Natural killer cell (primary cell): ENCODE data around the gene C19orf85. TPM values are rescaled to one million over a fixed set of nuclear protein-coding genes. Genes with fewer than 3 reads are reported as not detected.

Experiments
- ATAC-seq, 3 donors: fragments of 150-1000 bp in 2 of 3; fragments of 200-7000 bp in 1 of 3; cut with Tn5 transposase; 1 replicate in 1 of 3; 2 replicates in 2 of 3; pipeline ENCODE4 v1.10.0; 2021; ENCODE audit warnings: mild to moderate bottlenecking in 2 of 3, moderate library complexity in 2 of 3
- DNase-seq, 2 donors: peaks; one replicate each; pipeline versions ENCODE4 v3.0.0 to v3.0.0-alpha.2; 2013 to 2021; ENCODE audit warnings: mixed read lengths in 1 of 2
- H3K27ac ChIP-seq: one replicate; pipeline ENCODE4 v1.5.1; 2013; ENCODE audit warnings: mild to moderate bottlenecking, low read length
- H3K27me3 ChIP-seq: one replicate; pipeline ENCODE4 v1.6.1; 2013; ENCODE audit warnings: low read length; ENCODE audit not compliant: control insufficient read depth, insufficient read depth
- H3K36me3 ChIP-seq: one replicate; pipeline ENCODE4 v1.6.1; 2013; ENCODE audit warnings: low read length; ENCODE audit not compliant: control insufficient read depth, insufficient read depth
- H3K4me1 ChIP-seq: one replicate; pipeline ENCODE4 v1.6.1; 2013; ENCODE audit warnings: low read length; ENCODE audit not compliant: control insufficient read depth, insufficient read depth
- H3K4me3 ChIP-seq: one replicate; pipeline ENCODE4 v1.5.1; 2013; ENCODE audit warnings: low read length
- H3K9me3 ChIP-seq: one replicate; pipeline ENCODE4 v1.6.1; 2013; ENCODE audit warnings: low read length; ENCODE audit not compliant: control insufficient read depth, insufficient read depth
- H3K27ac Mint-ChIP-seq, 2 donors: one replicate each; pipeline ENCODE4 v1.8.0; 2022; ENCODE audit warnings: mild to moderate bottlenecking in 2 of 2, mixed read lengths in 2 of 2, moderate library complexity in 1 of 2
- H3K27me3 Mint-ChIP-seq, 2 donors: one replicate each; pipeline ENCODE4 v1.8.0; 2022; ENCODE audit warnings: low read depth in 2 of 2, mixed read lengths in 2 of 2
- H3K36me3 Mint-ChIP-seq: one replicate; pipeline ENCODE4 v1.8.0; 2022; ENCODE audit warnings: mixed read lengths
- H3K4me1 Mint-ChIP-seq, 2 donors: one replicate each; pipeline ENCODE4 v1.8.0; 2022; ENCODE audit warnings: mixed read lengths in 2 of 2
- H3K4me3 Mint-ChIP-seq: one replicate; pipeline ENCODE4 v1.8.0; 2022; ENCODE audit warnings: mild to moderate bottlenecking, moderate library complexity, mixed read lengths
- H3K9me3 Mint-ChIP-seq, 2 donors: one replicate each; pipeline ENCODE4 v1.8.0; 2022; ENCODE audit warnings: mixed read lengths in 2 of 2
- WGBS: methylation state at CpG from one replicate; pipeline ENCODE4 v1.1.7; 2013; ENCODE audit warnings: missing lambda C conversion rate; ENCODE audit not compliant: insufficient coverage; 5-methylcytosine and 5-hydroxymethylcytosine counted together
- intact Hi-C: fragments of 100-400 bp; cut with micrococcal nuclease; formaldehyde crosslinking; loops from one replicate; pipeline ENCODE4 v1.14.2; 2022
- total RNA-seq, 4 donors: library from RNA; stranded (reverse); fragments of 120-200 nt in 1 of 4; gene quantifications; one replicate each; pipeline versions ENCODE4 v1.2.3 to v1.2.4, GENCODE V29; 2013 to 2022
- TF ChIP-seq, protein P1 (sequence below): fragments of 200-600 bp; IDR thresholded peaks from one replicate; pipeline ENCODE4 v1.8.0; 2022; ENCODE audit warnings: antibody characterized with exemption

C19orf85 gene
- total RNA-seq, 3 donors from 2014 or later (not counting 1 experiment from before 2014, with no cell fraction given), result not detected

DNA sequence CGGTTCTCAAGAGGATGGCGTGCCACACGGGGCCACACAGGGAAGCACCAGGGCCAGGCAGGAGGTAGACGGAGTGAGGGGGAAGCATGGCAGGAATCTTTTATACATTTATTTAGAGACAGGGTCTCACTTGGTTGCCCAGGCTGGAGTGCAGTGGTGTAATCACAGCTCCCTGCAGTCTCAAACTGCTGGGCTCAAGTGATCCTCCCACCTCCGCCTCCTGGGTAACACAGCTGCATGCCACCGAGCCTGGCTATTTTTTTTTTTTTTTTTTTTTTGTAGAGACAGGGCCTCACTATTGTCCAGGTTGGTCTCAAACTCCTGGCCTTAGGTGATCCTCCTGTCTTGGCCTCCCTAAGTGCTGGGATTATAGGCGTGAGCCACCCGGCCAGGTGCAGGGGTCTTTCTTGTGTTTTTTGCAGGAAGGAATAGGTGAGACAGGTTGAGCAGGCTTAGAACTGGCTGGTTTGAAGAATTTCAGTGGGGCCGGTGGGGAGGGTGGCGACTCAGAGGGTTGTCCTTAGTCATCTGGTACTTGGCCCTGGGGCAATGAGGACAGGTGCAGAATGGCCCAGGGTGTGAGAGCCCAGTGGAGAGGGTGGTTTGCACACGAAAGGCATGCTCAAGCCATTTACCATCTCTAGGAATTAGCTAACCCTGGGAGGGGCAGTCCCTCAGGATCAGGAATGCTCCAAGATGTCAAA lies 31.2 kb upstream of the C19orf85 start:
- H3K4me1 Mint-ChIP-seq, result no peaks in the 10 kb centered on the region
- no peak for ATAC-seq
- no peaks in the 10 kb centered on the region for H3K9me3 Mint-ChIP-seq
- no peaks in the 10 kb centered on the region for H3K27me3 ChIP-seq
- no peak for DNase-seq
- H3K27ac Mint-ChIP-seq, result no peak overlapping the region
- TF ChIP-seq, protein P1, sequence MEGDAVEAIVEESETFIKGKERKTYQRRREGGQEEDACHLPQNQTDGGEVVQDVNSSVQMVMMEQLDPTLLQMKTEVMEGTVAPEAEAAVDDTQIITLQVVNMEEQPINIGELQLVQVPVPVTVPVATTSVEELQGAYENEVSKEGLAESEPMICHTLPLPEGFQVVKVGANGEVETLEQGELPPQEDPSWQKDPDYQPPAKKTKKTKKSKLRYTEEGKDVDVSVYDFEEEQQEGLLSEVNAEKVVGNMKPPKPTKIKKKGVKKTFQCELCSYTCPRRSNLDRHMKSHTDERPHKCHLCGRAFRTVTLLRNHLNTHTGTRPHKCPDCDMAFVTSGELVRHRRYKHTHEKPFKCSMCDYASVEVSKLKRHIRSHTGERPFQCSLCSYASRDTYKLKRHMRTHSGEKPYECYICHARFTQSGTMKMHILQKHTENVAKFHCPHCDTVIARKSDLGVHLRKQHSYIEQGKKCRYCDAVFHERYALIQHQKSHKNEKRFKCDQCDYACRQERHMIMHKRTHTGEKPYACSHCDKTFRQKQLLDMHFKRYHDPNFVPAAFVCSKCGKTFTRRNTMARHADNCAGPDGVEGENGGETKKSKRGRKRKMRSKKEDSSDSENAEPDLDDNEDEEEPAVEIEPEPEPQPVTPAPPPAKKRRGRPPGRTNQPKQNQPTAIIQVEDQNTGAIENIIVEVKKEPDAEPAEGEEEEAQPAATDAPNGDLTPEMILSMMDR, result no peak
- 90% methylated on average over 11 of the region's 11 CpGs for WGBS
- H3K36me3 Mint-ChIP-seq, result no peaks in the 10 kb centered on the region
- peaks cover 0 to 6% of the 10 kb centered on the region in 2 donors for H3K27me3 Mint-ChIP-seq
- no peaks in the 10 kb centered on the region for H3K36me3 ChIP-seq
- H3K4me3 Mint-ChIP-seq, result no peak overlapping the region
- no peak overlapping the region for H3K27ac ChIP-seq
- H3K4me1 ChIP-seq, result no peaks in the 10 kb centered on the region
- no peaks in the 10 kb centered on the region for H3K9me3 ChIP-seq
- intact Hi-C loops, result no loop called here
- H3K4me3 ChIP-seq, result no peak overlapping the region

DNA sequence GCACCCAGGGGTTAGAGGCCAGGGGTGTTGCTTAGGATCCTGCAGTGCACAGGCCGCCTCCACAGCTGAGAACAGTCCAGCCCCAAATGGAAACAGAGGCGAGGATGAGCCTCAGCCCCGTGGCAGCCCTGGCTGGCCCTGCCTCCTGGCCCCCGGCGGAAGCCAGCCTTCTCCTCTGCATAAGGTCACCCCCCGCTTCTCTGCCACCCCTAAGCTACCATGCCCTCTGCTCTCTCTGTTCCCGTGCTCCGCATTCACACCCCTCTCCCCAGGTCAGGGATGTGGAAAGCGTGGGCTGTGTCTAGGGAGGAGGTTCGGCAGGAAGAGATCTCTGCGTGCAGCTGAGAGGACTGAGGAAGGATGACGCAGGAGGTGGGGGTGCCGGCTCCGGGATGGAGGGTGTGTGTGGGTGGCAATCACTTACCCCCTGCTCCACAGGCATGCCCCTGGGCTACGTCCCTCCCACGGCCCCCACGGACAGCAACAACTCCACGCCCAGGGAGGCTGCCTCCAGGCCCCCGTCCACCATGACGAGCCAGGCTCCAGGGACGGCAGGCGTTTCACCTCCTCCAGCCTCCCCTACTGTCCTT lies 29.7 kb upstream of the C19orf85 start:
- Histone ChIP-seq H3K4me3 (no peak overlapping the region), H3K4me1 (no peaks in the 10 kb centered on the region), H3K27ac (no peak overlapping the region), H3K9me3 (no peaks in the 10 kb centered on the region), H3K27me3 (no peaks in the 10 kb centered on the region), H3K36me3 (no peaks in the 10 kb centered on the region)
- Mint-ChIP-seq H3K4me3 (no peak overlapping the region), H3K4me1 (no peaks in the 10 kb centered on the region), H3K27me3 (peaks cover 0 to 6% of the 10 kb centered on the region in 2 donors), H3K27ac (no peak overlapping the region), H3K9me3 (no peaks in the 10 kb centered on the region), H3K36me3 (no peaks in the 10 kb centered on the region)
- no peak for DNase-seq
- WGBS, result 53% methylated on average over 19 of the region's 22 CpGs
- intact Hi-C loops, result no loop called here
- ATAC-seq, result peak in 1 of 3 donors; percentile 7
- TF ChIP-seq, protein P1, result no peak

DNA sequence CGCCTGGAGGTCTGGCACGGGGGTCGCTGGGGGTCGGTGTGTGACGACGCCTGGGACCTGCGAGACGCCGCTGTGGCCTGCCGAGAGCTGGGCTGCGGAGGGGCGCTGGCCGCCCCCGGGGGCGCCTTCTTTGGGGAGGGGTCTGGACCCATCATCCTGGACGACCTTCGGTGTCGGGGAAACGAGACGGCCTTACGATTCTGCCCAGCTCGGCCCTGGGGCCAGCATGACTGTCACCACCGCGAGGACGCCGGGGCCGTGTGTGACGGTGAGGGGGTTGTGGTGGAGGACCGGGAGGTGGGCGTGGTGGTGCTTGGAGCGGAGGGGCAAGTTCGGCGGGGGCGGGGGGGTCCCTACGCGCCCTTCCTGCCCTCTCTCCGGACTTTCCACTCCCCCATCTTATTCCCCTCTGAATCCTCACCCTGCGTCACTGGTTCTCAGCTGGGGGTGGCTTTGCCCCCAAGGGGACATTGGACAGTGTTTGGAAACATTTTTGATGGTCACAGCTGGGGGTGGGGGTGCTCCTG lies 29.2 kb upstream of the C19orf85 start:
- Histone ChIP-seq H3K27ac (no peak overlapping the region), H3K9me3 (no peaks in the 10 kb centered on the region), H3K4me3 (no peak overlapping the region), H3K36me3 (no peaks in the 10 kb centered on the region), H3K4me1 (no peaks in the 10 kb centered on the region), H3K27me3 (no peaks in the 10 kb centered on the region)
- Mint-ChIP-seq H3K27ac (no peak overlapping the region), H3K27me3 (peaks cover 0 to 6% of the 10 kb centered on the region in 2 donors), H3K4me1 (no peaks in the 10 kb centered on the region), H3K36me3 (no peaks in the 10 kb centered on the region), H3K9me3 (no peaks in the 10 kb centered on the region), H3K4me3 (no peak overlapping the region)
- DNase-seq (no peak), ATAC-seq (no peak)
- WGBS, result 59% methylated on average over 28 of the region's 38 CpGs
- TF ChIP-seq, protein P1, result no peak
- intact Hi-C loops, result no loop called here
